HEK293T (cell line): Measurements from ENCODE around the gene STPG1.

Source experiments
- CTCF ChIA-PET: fragments of 350-600 bp; formaldehyde crosslinking; extraction: SDS; loops from one replicate; lab custom pipeline; 2021; ENCODE audit warnings: antibody characterized with exemption, inconsistent platforms; lab: Yijun Ruan, JAX
- POLR2A ChIA-PET: fragments of 350-600 bp; formaldehyde crosslinking; extraction: SDS; loops from one replicate; lab custom pipeline; 2020; ENCODE audit warnings: antibody characterized with exemption, inconsistent platforms; lab: Yijun Ruan, JAX
- DNase-seq: peaks from one replicate; pipeline ENCODE4 v3.0.0; 2012; ENCODE audit warnings: mixed read lengths; ENCODE audit errors: extremely low spot score
- ARNT ChIP-seq: fragments of 450-650 bp; IDR thresholded peaks from 2 replicates; pipeline ENCODE4 v1.6.1; 2017; ENCODE audit warnings: mild to moderate bottlenecking
- BHLHE40 ChIP-seq: fragments of 450-650 bp; IDR thresholded peaks from 2 replicates; pipeline ENCODE4 v1.6.1; 2016; ENCODE audit warnings: mild to moderate bottlenecking, moderate library complexity, borderline replicate concordance
- CTBP1 ChIP-seq: fragments of 450-650 bp; IDR thresholded peaks from 2 replicates; pipeline ENCODE4 v1.6.1; 2016; ENCODE audit warnings: borderline replicate concordance
- ELF4 ChIP-seq: fragments of 450-650 bp; IDR thresholded peaks from 2 replicates; pipeline ENCODE4 v1.6.1; 2017; ENCODE audit warnings: antibody characterized with exemption
- FOXA1 ChIP-seq: fragments of 450-650 bp; IDR thresholded peaks from 2 replicates; pipeline ENCODE4 v1.6.1; 2016; ENCODE audit warnings: mild to moderate bottlenecking
- FOXK2 ChIP-seq: fragments of 450-650 bp; IDR thresholded peaks from 2 replicates; pipeline ENCODE4 v1.6.1; 2016; ENCODE audit warnings: mild to moderate bottlenecking
- FOXM1 ChIP-seq: fragments of 450-650 bp; IDR thresholded peaks from 2 replicates; pipeline ENCODE4 v1.6.1; 2017; ENCODE audit warnings: mild to moderate bottlenecking, borderline replicate concordance
- HDGF ChIP-seq: fragments of 450-650 bp; IDR thresholded peaks from 2 replicates; pipeline ENCODE4 v1.6.1; 2017; ENCODE audit warnings: antibody characterized with exemption, borderline replicate concordance
- L3MBTL2 ChIP-seq: fragments of 450-650 bp; conservative IDR thresholded peaks from 2 replicates; pipeline ENCODE4 v1.6.1; 2016; ENCODE audit warnings: mild to moderate bottlenecking
- LEF1 ChIP-seq: fragments of 450-650 bp; IDR thresholded peaks from 2 replicates; pipeline ENCODE4 v1.6.1; 2017; ENCODE audit warnings: mild to moderate bottlenecking, borderline replicate concordance
- NFRKB ChIP-seq: fragments of 450-650 bp; IDR thresholded peaks from 2 replicates; pipeline ENCODE4 v1.6.1; 2016; ENCODE audit warnings: mild to moderate bottlenecking, moderate library complexity
- PKNOX1 ChIP-seq: fragments of 450-650 bp; IDR thresholded peaks from 2 replicates; pipeline ENCODE4 v1.6.1; 2016
- SP1 ChIP-seq: fragments of 450-650 bp; IDR thresholded peaks from 2 replicates; pipeline ENCODE4 v1.6.1; 2017
- SUZ12 ChIP-seq: fragments of 450-650 bp; IDR thresholded peaks from 2 replicates; pipeline ENCODE4 v1.6.1; 2016; ENCODE audit warnings: mild to moderate bottlenecking
- TARDBP ChIP-seq: fragments of 450-650 bp; IDR thresholded peaks from 2 replicates; pipeline ENCODE4 v1.6.1; 2016
- ZNF384 ChIP-seq: fragments of 450-650 bp; IDR thresholded peaks from 2 replicates; pipeline ENCODE4 v1.6.1; 2016

Gene STPG1

GRCh38 chr1:24392604-24392946 is 21.0 kb downstream of the STPG1 start:
- CTCF ChIA-PET = interaction anchor here (0.5 to 5.5 kb wide), 18 partner anchors 8 to 256 kb away, joined by 3 to 169 read pairs (median 4); partner anchors contain the start of genes NIPAL3 and STPG1
- POLR2A ChIA-PET = interaction anchor here (0.5 to 2.4 kb wide), 3 partner anchors 98 to 194 kb away, joined by 3 to 10 read pairs (median 5); no protein-coding TSS in a partner anchor
- TF ChIP-seq BHLHE40 = no peak
- TF ChIP-seq FOXA1 = no peak
- TF ChIP-seq FOXM1 = no peak
- no peak for TF ChIP-seq ELF4
- no peak for TF ChIP-seq SP1
- no peak for TF ChIP-seq CTBP1
- no peak for TF ChIP-seq HDGF
- TF ChIP-seq PKNOX1 = no peak
- no peak for TF ChIP-seq TARDBP
- no peak for TF ChIP-seq L3MBTL2
- no peak for TF ChIP-seq ZNF384
- no peak for TF ChIP-seq NFRKB
- no peak for TF ChIP-seq SUZ12
- TF ChIP-seq LEF1 = no peak
- no peak for TF ChIP-seq FOXK2
- DNase-seq = no peak

GRCh38 chr1:24391882-24392603 is 21.5 kb downstream of the STPG1 start:
- no peak for TF ChIP-seq NFRKB
- ChIA-PET CTCF (interaction anchor here (0.5 to 5.5 kb wide), 29 partner anchors 8 to 1469 kb away, joined by 3 to 169 read pairs (median 4); partner anchors contain the start of genes NIPAL3 and STPG1), POLR2A (interaction anchor here (0.5 to 2.4 kb wide), 5 partner anchors 21 to 194 kb away, joined by 3 to 10 read pairs (median 3); partner anchors contain the start of gene STPG1)
- peak; percentile 75 for DNase-seq

GRCh38 chr1:24390924-24391782 is 22.4 kb downstream of the STPG1 start:
- ChIA-PET POLR2A (interaction anchor here (0.6 to 2.4 kb wide), 3 partner anchors 22 to 193 kb away, joined by 3 to 10 read pairs (median 3); partner anchors contain the start of gene STPG1), CTCF (interaction anchor here (0.5 to 5.5 kb wide), 24 partner anchors 9 to 1468 kb away, joined by 3 to 169 read pairs (median 4); partner anchors contain the start of genes NIPAL3 and STPG1)
- TF ChIP-seq FOXM1 = no peak
- peak; percentile 80 for DNase-seq

- ChIA-PET POLR2A (interaction anchor here (0.6 kb wide), 1 partner anchor 40 kb away, joined by 3 read pairs; no protein-coding TSS in a partner anchor), CTCF (no interaction called here)
- DNase-seq = no peak
- TF ChIP-seq FOXM1 = no peak
- no peak for TF ChIP-seq LEF1
These were observed 24.3 kb downstream of the STPG1 start for GRCh38 chr1:24389231-24389678.

- TF ChIP-seq PKNOX1 = no peak
- no peak for TF ChIP-seq LEF1
- no peak for TF ChIP-seq NFRKB
- no peak for TF ChIP-seq L3MBTL2
- TF ChIP-seq SUZ12 = no peak
- TF ChIP-seq ELF4 = no peak
- no peak for TF ChIP-seq CTBP1
- no peak for TF ChIP-seq TARDBP
- POLR2A ChIA-PET = interaction anchor here (0.6 kb wide), 1 partner anchor 39 kb away, joined by 3 read pairs; no protein-coding TSS in a partner anchor
- no peak for DNase-seq
- CTCF ChIA-PET = no interaction called here
These were observed 25.2 kb downstream of the STPG1 start for GRCh38 chr1:24388331-24388885.

GRCh38 chr1:24387636-24388175 is 25.9 kb downstream of the STPG1 start:
- ChIA-PET CTCF (interaction anchor here (0.7 kb wide), 1 partner anchor 188 kb away, joined by 3 read pairs; no protein-coding TSS in a partner anchor), POLR2A (interaction anchor here (1.1 kb wide), 1 partner anchor 28 kb away, joined by 3 read pairs; the partner anchor contains the start of gene NIPAL3)
- DNase-seq = no peak
- no peak for TF ChIP-seq SUZ12
- no peak for TF ChIP-seq PKNOX1
- TF ChIP-seq TARDBP = no peak
- no peak for TF ChIP-seq ARNT
- TF ChIP-seq NFRKB = no peak
- no peak for TF ChIP-seq ZNF384
- no peak for TF ChIP-seq L3MBTL2
- TF ChIP-seq FOXK2 = no peak
- TF ChIP-seq LEF1 = no peak
- no peak for TF ChIP-seq SP1
- no peak for TF ChIP-seq HDGF
- no peak for TF ChIP-seq CTBP1
- TF ChIP-seq FOXM1 = no peak
- TF ChIP-seq ELF4 = no peak
- no peak for TF ChIP-seq FOXA1
